Brain microvascular endothelial cell (primary cell): ENCODE data around the gene MYO5A.

Experiments used
- DNase-seq: peaks from one replicate; pipeline ENCODE4 v3.0.0-alpha.2; 2020
- H3K27ac ChIP-seq: fragments of 250-450 bp; sonication (Bioruptor Pico); 2 replicates; pipeline ENCODE4 v1.5.1; 2020; ENCODE audit warnings: mild to moderate bottlenecking, moderate library complexity
- H3K27me3 ChIP-seq: fragments of 250-450 bp; sonication (Bioruptor Pico); replicated peaks from 2 replicates; pipeline ENCODE4 v1.5.1; 2020; ENCODE audit warnings: mild to moderate bottlenecking
- H3K36me3 ChIP-seq: fragments of 250-450 bp; sonication (Bioruptor Pico); replicated peaks from 2 replicates; pipeline ENCODE4 v1.5.1; 2020; ENCODE audit warnings: mild to moderate bottlenecking
- H3K4me3 ChIP-seq: 2 replicates; pipeline ENCODE4 v1.5.1; 2011; ENCODE audit warnings: low read depth, mild to moderate bottlenecking, control low read depth, low read length, moderate library complexity
- CTCF ChIP-seq: IDR thresholded peaks from 2 replicates; pipeline ENCODE4 v1.5.1; 2011; ENCODE audit warnings: low read depth, mild to moderate bottlenecking, moderate library complexity, low read length, control low read depth, inconsistent platforms; ENCODE audit errors: missing control alignments
- in situ Hi-C: cut with HindIII; loops from 2 replicates; pipeline ENCODE4 v1.10.0; 2017; ENCODE audit warnings: low sequenced_read_pairs, low pct_ligation_motif_present

The MYO5A gene

GRCh38 chr15:52282418-52282817 is 246.3 kb downstream of the MYO5A start:
- no peak for TF ChIP-seq CTCF
- H3K27me3 ChIP-seq, result no peaks in the 10 kb centered on the region
- no peaks in the 10 kb centered on the region for H3K36me3 ChIP-seq
- no peak overlapping the region for H3K27ac ChIP-seq
- no peak overlapping the region for H3K4me3 ChIP-seq
- no peak for DNase-seq
- in situ Hi-C loops, result no loop called here

DNA sequence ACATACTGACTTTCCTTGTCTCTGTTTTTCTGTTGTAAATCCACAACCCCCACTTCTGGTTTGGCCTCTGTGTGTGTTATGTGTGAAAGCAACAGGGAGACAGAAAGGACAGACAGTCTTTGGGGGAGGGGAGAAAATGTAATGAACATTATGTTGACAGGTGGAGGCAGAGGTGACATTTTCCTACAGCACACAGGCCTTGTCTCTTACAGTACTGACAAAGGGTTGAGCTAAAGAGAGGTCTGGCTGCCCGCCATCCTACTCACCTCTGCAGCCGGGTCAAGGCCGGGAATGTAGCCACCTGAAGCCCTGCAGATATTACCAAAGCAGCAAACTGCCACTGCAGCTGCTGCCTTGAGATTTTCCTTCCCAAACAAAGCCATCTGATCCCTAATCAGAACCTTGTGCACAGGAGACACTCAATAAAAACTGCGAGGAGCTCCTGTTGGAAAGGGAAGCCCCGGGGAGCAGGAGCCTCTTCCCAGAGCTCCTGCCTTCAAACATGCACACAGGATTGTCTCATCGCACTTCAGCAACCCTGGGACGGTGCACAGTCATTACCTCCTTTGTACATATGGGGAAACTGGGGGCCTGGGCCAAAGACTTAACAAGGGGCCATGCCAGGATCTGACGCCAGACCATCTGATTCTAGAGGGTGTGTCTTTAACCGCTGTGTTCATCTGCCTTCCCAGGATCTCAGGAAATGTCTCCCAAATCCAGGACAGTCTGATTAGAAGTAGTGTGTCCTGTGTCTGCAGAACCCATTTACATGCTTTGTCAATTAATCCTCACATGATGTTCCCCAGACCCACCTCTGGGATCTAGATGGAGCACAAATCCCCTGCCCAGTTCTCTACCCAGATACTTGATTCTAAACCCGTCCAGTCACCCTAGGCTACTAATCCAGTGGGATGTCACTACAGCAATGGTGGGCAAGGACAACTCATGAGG is 247.3 kb downstream of the MYO5A start:
- in situ Hi-C loops, result no loop called here

GRCh38 chr15:52280326-52281084 is 248.2 kb downstream of the MYO5A start:
- TF ChIP-seq CTCF, result no peak
- no peaks in the 10 kb centered on the region for H3K27me3 ChIP-seq
- H3K36me3 ChIP-seq, result no peaks in the 10 kb centered on the region
- in situ Hi-C loops, result no loop called here
- DNase-seq, result no peak
- H3K27ac ChIP-seq, result no peak overlapping the region
- H3K4me3 ChIP-seq, result no peak overlapping the region

More for the DNA sequence above, 247.3 kb downstream of the MYO5A start:
- Histone ChIP-seq H3K4me3 (no peak overlapping the region), H3K27ac (no peak overlapping the region), H3K27me3 (no peaks in the 10 kb centered on the region), H3K36me3 (no peaks in the 10 kb centered on the region)
- DNase-seq, result no peak
- no peak for TF ChIP-seq CTCF

GRCh38 chr15:52278636-52279367 is 249.9 kb downstream of the MYO5A start:
- H3K36me3 ChIP-seq, result no peaks in the 10 kb centered on the region

More at GRCh38 chr15:52278636-52279367, 249.9 kb downstream of the MYO5A start:
- Histone ChIP-seq H3K4me3 (no peak overlapping the region), H3K27ac (no peak overlapping the region), H3K27me3 (no peaks in the 10 kb centered on the region)
- DNase-seq, result no peak
- no peak for TF ChIP-seq CTCF
- in situ Hi-C loops, result no loop called here
